Breast epithelium (tissue), 3 donors: Measurements from ENCODE around the gene STEAP3.

Experiments
- CTCF ChIP-seq, 3 donors: fragments of 450-650 bp; IDR thresholded peaks; one replicate each; pipeline ENCODE4 v1.5.1; 2016 to 2017; ENCODE audit warnings: antibody characterized with exemption in 3 of 3, mild to moderate bottlenecking in 3 of 3, moderate library complexity in 3 of 3
- POLR2A ChIP-seq: fragments of 450-650 bp; IDR thresholded peaks from one replicate; pipeline ENCODE4 v1.6.1; 2016; ENCODE audit warnings: antibody characterized with exemption, mild to moderate bottlenecking, moderate library complexity
- POLR2AphosphoS5 ChIP-seq, 3 donors: sonication (generic); formaldehyde crosslinking; IDR thresholded peaks; one replicate each; pipeline ENCODE4 v1.6.1; 2017; ENCODE audit warnings: antibody characterized with exemption in 3 of 3

- no peak for TF ChIP-seq CTCF (IDR thresholded peaks at IDR 0.05)
- TF ChIP-seq POLR2A: no peak
- no peak for TF ChIP-seq POLR2AphosphoS5 (IDR thresholded peaks at IDR 0.05)
Observed at GRCh38 chr2:119225105-119225865, 1.7 kb downstream of the STEAP3 start.
